HEK293T (cell line): Measurements from ENCODE around the gene ATG9B.

ENCODE experiments used
- ARNT ChIP-seq: fragments of 450-650 bp; IDR thresholded peaks from 2 replicates; pipeline ENCODE4 v1.6.1; 2017; ENCODE audit warnings: mild to moderate bottlenecking
- BHLHE40 ChIP-seq: fragments of 450-650 bp; IDR thresholded peaks from 2 replicates; pipeline ENCODE4 v1.6.1; 2016; ENCODE audit warnings: mild to moderate bottlenecking, moderate library complexity, borderline replicate concordance
- FOXK2 ChIP-seq: fragments of 450-650 bp; IDR thresholded peaks from 2 replicates; pipeline ENCODE4 v1.6.1; 2016; ENCODE audit warnings: mild to moderate bottlenecking
- FOXM1 ChIP-seq: fragments of 450-650 bp; IDR thresholded peaks from 2 replicates; pipeline ENCODE4 v1.6.1; 2017; ENCODE audit warnings: mild to moderate bottlenecking, borderline replicate concordance
- HDGF ChIP-seq: fragments of 450-650 bp; IDR thresholded peaks from 2 replicates; pipeline ENCODE4 v1.6.1; 2017; ENCODE audit warnings: antibody characterized with exemption, borderline replicate concordance
- L3MBTL2 ChIP-seq: fragments of 450-650 bp; conservative IDR thresholded peaks from 2 replicates; pipeline ENCODE4 v1.6.1; 2016; ENCODE audit warnings: mild to moderate bottlenecking
- SP1 ChIP-seq: fragments of 450-650 bp; IDR thresholded peaks from 2 replicates; pipeline ENCODE4 v1.6.1; 2017
- SUZ12 ChIP-seq: fragments of 450-650 bp; IDR thresholded peaks from 2 replicates; pipeline ENCODE4 v1.6.1; 2016; ENCODE audit warnings: mild to moderate bottlenecking
- TARDBP ChIP-seq: fragments of 450-650 bp; IDR thresholded peaks from 2 replicates; pipeline ENCODE4 v1.6.1; 2016

- no peak for TF ChIP-seq SP1
- TF ChIP-seq L3MBTL2: no peak
- no peak for TF ChIP-seq HDGF
- no peak for TF ChIP-seq FOXK2
- TF ChIP-seq BHLHE40: no peak
- TF ChIP-seq SUZ12: no peak
- no peak for TF ChIP-seq ARNT
- no peak for TF ChIP-seq FOXM1
- TF ChIP-seq TARDBP: no peak
These were observed 41.9 kb downstream of the ATG9B start for GRCh38 chr7:150982351-150982750.
